Measurements from ENCODE around the gene RDH8.

The RDH8 gene

GRCh38 chr19:10052602-10053360 lies 39.5 kb downstream of the RDH8 start:
- TF ChIP-seq CTCF (IDR thresholded peaks at IDR 0.05) (no peak), ZFX (IDR thresholded peaks at IDR 0.05; ENCODE audit: borderline replicate concordance) (no peak)
- no peak overlapping the region for H3K27ac ChIP-seq

DNA sequence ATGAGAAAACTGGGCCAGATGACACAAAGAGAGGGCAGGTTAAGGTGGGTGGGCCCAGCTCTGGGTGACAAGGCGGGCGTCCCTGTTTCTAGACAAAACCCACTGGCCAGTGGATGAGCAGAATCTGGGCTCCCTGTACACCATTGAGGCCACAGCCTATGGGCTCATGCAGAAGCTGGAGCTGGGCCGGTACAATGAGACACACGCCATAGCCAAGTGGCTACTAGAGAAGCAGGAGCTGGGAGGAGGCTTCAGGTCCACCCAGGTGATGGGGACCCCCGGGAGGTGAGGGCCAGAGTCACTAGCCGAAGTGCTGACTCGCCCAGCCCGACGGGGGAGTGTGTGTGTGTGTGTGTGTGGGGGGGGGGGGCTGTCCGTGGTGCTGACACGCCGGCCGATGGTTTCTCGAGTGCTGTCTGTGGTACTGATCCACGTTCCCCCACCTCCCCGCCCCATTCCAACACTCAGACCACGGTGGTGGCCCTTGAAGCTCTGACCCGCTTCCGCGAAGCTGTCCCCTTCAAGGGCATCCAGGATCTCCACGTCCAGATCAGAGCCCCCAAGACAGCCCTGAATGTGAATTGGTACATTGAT lies 48.5 kb downstream of the RDH8 start:
- TF ChIP-seq ZFX (IDR thresholded peaks at IDR 0.05; ENCODE audit: borderline replicate concordance) (no peak), CTCF (IDR thresholded peaks at IDR 0.05) (no peak)
- H3K27ac ChIP-seq, result no peak overlapping the region

- TF ChIP-seq ZFX (IDR thresholded peaks at IDR 0.05; ENCODE audit: borderline replicate concordance) (no peak), CTCF (IDR thresholded peaks at IDR 0.05) (no peak)
- no peak overlapping the region for H3K27ac ChIP-seq
These were observed 54.9 kb downstream of the RDH8 start for GRCh38 chr19:10068205-10068604.

GRCh38 chr19:10069046-10069445 lies 55.8 kb downstream of the RDH8 start:
- H3K27ac ChIP-seq, result no peak overlapping the region

GRCh38 chr19:10070730-10071446 lies 57.6 kb downstream of the RDH8 start:
- no peak overlapping the region for H3K27ac ChIP-seq
- TF ChIP-seq ZFX (IDR thresholded peaks at IDR 0.05; ENCODE audit: borderline replicate concordance), result no peak
- no peak for TF ChIP-seq CTCF (IDR thresholded peaks at IDR 0.05)

More at GRCh38 chr19:10069046-10069445, 55.8 kb downstream of the RDH8 start:
- TF ChIP-seq CTCF (IDR thresholded peaks at IDR 0.05) (no peak), ZFX (IDR thresholded peaks at IDR 0.05; ENCODE audit: borderline replicate concordance) (no peak)

Data from 22Rv1 (cell line).